Measurements from ENCODE around the gene DPYSL4.

GRCh38 chr10:132200344-132201110, 13.8 kb downstream of the DPYSL4 start:
- TF ChIP-seq, protein P1, sequence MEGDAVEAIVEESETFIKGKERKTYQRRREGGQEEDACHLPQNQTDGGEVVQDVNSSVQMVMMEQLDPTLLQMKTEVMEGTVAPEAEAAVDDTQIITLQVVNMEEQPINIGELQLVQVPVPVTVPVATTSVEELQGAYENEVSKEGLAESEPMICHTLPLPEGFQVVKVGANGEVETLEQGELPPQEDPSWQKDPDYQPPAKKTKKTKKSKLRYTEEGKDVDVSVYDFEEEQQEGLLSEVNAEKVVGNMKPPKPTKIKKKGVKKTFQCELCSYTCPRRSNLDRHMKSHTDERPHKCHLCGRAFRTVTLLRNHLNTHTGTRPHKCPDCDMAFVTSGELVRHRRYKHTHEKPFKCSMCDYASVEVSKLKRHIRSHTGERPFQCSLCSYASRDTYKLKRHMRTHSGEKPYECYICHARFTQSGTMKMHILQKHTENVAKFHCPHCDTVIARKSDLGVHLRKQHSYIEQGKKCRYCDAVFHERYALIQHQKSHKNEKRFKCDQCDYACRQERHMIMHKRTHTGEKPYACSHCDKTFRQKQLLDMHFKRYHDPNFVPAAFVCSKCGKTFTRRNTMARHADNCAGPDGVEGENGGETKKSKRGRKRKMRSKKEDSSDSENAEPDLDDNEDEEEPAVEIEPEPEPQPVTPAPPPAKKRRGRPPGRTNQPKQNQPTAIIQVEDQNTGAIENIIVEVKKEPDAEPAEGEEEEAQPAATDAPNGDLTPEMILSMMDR (IDR thresholded peaks at IDR 0.05) = no peak
- TF ChIP-seq EZH2phosphoT487 (IDR thresholded peaks at IDR 0.05) = no peak
